NB4 (cell line): Measurements from ENCODE around the gene BBC3.

Experiments used
- CTCF ChIP-seq: IDR thresholded peaks from one replicate; pipeline ENCODE4 v1.5.1; 2012; ENCODE audit warnings: low read depth, low read length
- POLR2A ChIP-seq: IDR thresholded peaks from 2 replicates; pipeline ENCODE4 v1.6.1; 2011; ENCODE audit warnings: mild to moderate bottlenecking; ENCODE audit not compliant: insufficient read length; ENCODE audit errors: extremely low read depth

- TF ChIP-seq CTCF (no peak), POLR2A (no peak)
Measured at GRCh38 chr19:47240556-47240955, 9.6 kb upstream of the BBC3 start.
